Stimulated activated naive CD8-positive, alpha-beta T cell treated with anti-CD3 and anti-CD28 coated beads, Interleukin-15, Interleukin-2, amounts not matched to agents 100 U/mL and 50 U/mL, for 24 hours (primary cell): Measurements from ENCODE around the gene MTR.

Experiments
- ATAC-seq: fragments of 150-1000 bp; cut with Tn5 transposase; one replicate; pipeline ENCODE4 v1.10.0; 2021
- DNase-seq: peaks from one replicate; pipeline ENCODE4 v3.0.0; 2021

Gene MTR

GRCh38 chr1:236779312-236779711, 15.8 kb upstream of the MTR start:
- no peak for DNase-seq
- no peak for ATAC-seq

GRCh38 chr1:236785477-236785876, 9.6 kb upstream of the MTR start:
- no peak for ATAC-seq
- DNase-seq, result no peak

GRCh38 chr1:236786453-236786852, 8.6 kb upstream of the MTR start:
- no peak for DNase-seq
- ATAC-seq, result no peak

- no peak for ATAC-seq
- DNase-seq, result no peak
These were observed 482 bp upstream of the MTR start for GRCh38 chr1:236794585-236795034.

GRCh38 chr1:236795757-236796667, 920 bp downstream of the MTR start:
- DNase-seq (peak; percentile 84), ATAC-seq (peak; percentile 53)

- DNase-seq (no peak), ATAC-seq (no peak)
These were observed 3.9 kb downstream of the MTR start for GRCh38 chr1:236799001-236799400.

- DNase-seq (no peak), ATAC-seq (peak; percentile 31)
These were observed 5.0 kb downstream of the MTR start for GRCh38 chr1:236800002-236800620.

GRCh38 chr1:236800623-236801022, 5.5 kb downstream of the MTR start:
- DNase-seq (no peak), ATAC-seq (no peak)

GRCh38 chr1:236802264-236802663, 7.2 kb downstream of the MTR start:
- no peak for ATAC-seq

GRCh38 chr1:236806634-236807033, 11.5 kb downstream of the MTR start:
- ATAC-seq (peak; percentile 60), DNase-seq (no peak)

More at GRCh38 chr1:236802264-236802663, 7.2 kb downstream of the MTR start:
- DNase-seq, result no peak

GRCh38 chr1:236808005-236808404, 12.9 kb downstream of the MTR start:
- ATAC-seq (no peak), DNase-seq (no peak)

GRCh38 chr1:236808564-236809130, 13.6 kb downstream of the MTR start:
- no peak for DNase-seq
- no peak for ATAC-seq

GRCh38 chr1:236809148-236809547, 14.1 kb downstream of the MTR start:
- DNase-seq, result no peak
- ATAC-seq, result no peak

GRCh38 chr1:236810018-236810417, 14.9 kb downstream of the MTR start:
- no peak for DNase-seq
- peak; percentile 72 for ATAC-seq

GRCh38 chr1:236812334-236813030, 17.4 kb downstream of the MTR start:
- ATAC-seq (no peak), DNase-seq (no peak)

- DNase-seq (no peak), ATAC-seq (no peak)
These were observed 20.8 kb downstream of the MTR start for GRCh38 chr1:236815941-236816340.

- no peak for ATAC-seq
- DNase-seq, result no peak
These were observed 24.8 kb downstream of the MTR start for GRCh38 chr1:236819856-236820255.

- ATAC-seq (no peak), DNase-seq (no peak)
These were observed 26.1 kb downstream of the MTR start for GRCh38 chr1:236821091-236821627.

GRCh38 chr1:236823559-236823958, 28.5 kb downstream of the MTR start:
- ATAC-seq (no peak), DNase-seq (no peak)

GRCh38 chr1:236829085-236829484, 34.0 kb downstream of the MTR start:
- ATAC-seq, result no peak

GRCh38 chr1:236830116-236830515, 35.0 kb downstream of the MTR start:
- ATAC-seq, result no peak

More at GRCh38 chr1:236829085-236829484, 34.0 kb downstream of the MTR start:
- no peak for DNase-seq

GRCh38 chr1:236830560-236830959, 35.5 kb downstream of the MTR start:
- DNase-seq (no peak), ATAC-seq (no peak)

More at GRCh38 chr1:236830116-236830515, 35.0 kb downstream of the MTR start:
- DNase-seq, result no peak
